ENCODE measurements around the gene ADGRB2. TPM values are rescaled to one million over a fixed set of nuclear protein-coding genes. Genes with fewer than 3 reads are reported as not detected.

ADGRB2 gene
- total RNA-seq, 2 experiments from 2014 or later = 0.54 to 0.56 TPM

DNA sequence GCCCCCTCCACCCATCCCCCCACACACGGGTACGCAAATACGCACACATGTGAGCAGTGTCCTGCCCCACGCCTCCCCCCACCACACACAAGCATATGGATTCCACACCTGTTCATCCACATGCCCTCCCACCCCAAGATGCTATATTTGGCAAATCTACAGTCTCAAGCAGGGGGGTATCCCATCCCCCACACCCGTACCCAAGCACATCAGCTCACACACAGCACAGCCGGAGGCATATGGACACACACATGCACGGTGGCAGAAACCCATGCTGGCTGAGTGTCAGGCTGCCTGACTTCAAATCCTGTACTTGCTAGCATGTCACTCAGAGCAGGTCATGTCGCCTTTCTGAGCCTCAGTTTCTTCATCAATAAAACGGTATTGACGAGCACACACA lies 70.9 kb downstream of the ADGRB2 start:
- Mint-ChIP-seq H3K4me1 (ENCODE audit: low read depth) (no peaks in the 10 kb centered on the region), H3K4me3 (no peak overlapping the region), H3K27me3 (peaks cover 2% of the 10 kb centered on the region), H3K36me3 (ENCODE audit: low read depth) (no peaks in the 10 kb centered on the region), H3K27ac (no peak overlapping the region), H3K9me3 (no peaks in the 10 kb centered on the region)
- intact Hi-C loops (cut with micrococcal nuclease) = no loop called here
- DNase-seq = no peak
- POLR2A ChIA-PET = no interaction called here
- CTCF ChIA-PET = interaction anchor here (0.9 kb wide), 1 partner anchor 22 kb away, joined by 3 read pairs; no protein-coding TSS in a partner anchor
- no peak for ATAC-seq
- TF ChIP-seq CTCF (IDR thresholded peaks at IDR 0.05) = no peak

DNA sequence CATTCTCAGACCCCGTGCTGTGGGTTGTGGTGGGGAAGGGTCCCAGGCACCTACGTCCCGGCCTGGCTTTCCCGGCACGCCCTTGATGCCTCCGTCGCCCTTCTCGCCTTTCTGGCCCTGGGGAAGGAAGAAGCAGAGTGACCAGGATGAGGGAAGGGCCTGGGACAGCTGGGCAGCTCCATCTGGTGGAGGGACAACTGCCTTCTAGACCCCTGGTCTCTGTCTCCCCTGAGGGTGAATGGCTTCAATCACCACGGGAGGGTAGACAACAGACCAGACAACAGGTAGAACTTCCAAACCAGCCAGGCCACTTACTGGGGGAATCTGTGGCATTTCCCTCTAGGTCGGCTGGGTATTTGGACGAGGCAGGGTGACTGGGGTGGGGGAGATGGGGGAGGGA lies 72.2 kb downstream of the ADGRB2 start:
- Mint-ChIP-seq H3K4me3 (no peak overlapping the region), H3K36me3 (ENCODE audit: low read depth) (no peaks in the 10 kb centered on the region), H3K9me3 (no peaks in the 10 kb centered on the region), H3K27me3 (peaks cover 2% of the 10 kb centered on the region), H3K27ac (no peak overlapping the region), H3K4me1 (ENCODE audit: low read depth) (no peaks in the 10 kb centered on the region)
- POLR2A ChIA-PET = no interaction called here
- TF ChIP-seq CTCF (IDR thresholded peaks at IDR 0.05) = no peak
- CTCF ChIA-PET = no interaction called here
- ATAC-seq (no peak), DNase-seq (no peak)
- intact Hi-C loops (cut with micrococcal nuclease) = no loop called here

GRCh38 chr1:31691446-31691845 lies 72.7 kb downstream of the ADGRB2 start:
- H3K27ac Mint-ChIP-seq = no peak overlapping the region

GRCh38 chr1:31690921-31691320 lies 73.2 kb downstream of the ADGRB2 start:
- Mint-ChIP-seq H3K9me3 (no peaks in the 10 kb centered on the region), H3K27me3 (peaks cover 4% of the 10 kb centered on the region), H3K27ac (no peak overlapping the region), H3K4me1 (ENCODE audit: low read depth) (no peaks in the 10 kb centered on the region), H3K36me3 (ENCODE audit: low read depth) (no peaks in the 10 kb centered on the region), H3K4me3 (no peak overlapping the region)
- ChIA-PET POLR2A (no interaction called here), CTCF (interaction anchor here (0.6 kb wide), 1 partner anchor 13 kb away, joined by 3 read pairs; no protein-coding TSS in a partner anchor)
- no peak for TF ChIP-seq CTCF (IDR thresholded peaks at IDR 0.05)
- intact Hi-C loops (cut with micrococcal nuclease) = no loop called here
- DNase-seq (no peak), ATAC-seq (no peak)

More at GRCh38 chr1:31691446-31691845, 72.7 kb downstream of the ADGRB2 start:
- Mint-ChIP-seq H3K4me3 (no peak overlapping the region), H3K9me3 (no peaks in the 10 kb centered on the region), H3K27me3 (peaks cover 2% of the 10 kb centered on the region), H3K36me3 (ENCODE audit: low read depth) (no peaks in the 10 kb centered on the region), H3K4me1 (ENCODE audit: low read depth) (no peaks in the 10 kb centered on the region)
- ATAC-seq (no peak), DNase-seq (no peak)
- ChIA-PET POLR2A (no interaction called here), CTCF (no interaction called here)
- intact Hi-C loops (cut with micrococcal nuclease) = no loop called here
- TF ChIP-seq CTCF (IDR thresholded peaks at IDR 0.05) = no peak

DNA sequence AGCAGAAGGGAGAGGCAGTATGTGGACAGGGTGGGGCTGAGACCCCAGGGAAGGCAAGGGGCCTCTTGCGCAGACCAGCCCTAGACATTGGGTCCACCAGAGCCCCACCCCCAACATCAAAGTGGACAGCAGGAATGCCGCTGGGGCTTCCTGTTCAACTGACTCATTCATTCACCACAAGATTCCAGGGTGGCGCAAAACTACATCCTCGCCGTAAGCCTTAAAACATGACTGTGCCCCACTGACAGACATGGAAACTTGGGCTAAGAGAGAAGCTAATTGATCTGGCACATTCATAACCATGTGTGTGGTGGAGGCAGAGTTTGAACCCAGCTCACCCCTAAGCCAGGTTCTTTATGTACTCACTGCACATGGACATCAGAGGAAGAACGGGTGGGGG lies 74.3 kb downstream of the ADGRB2 start:
- peaks cover 10% of the 10 kb centered on the region for H3K27me3 Mint-ChIP-seq
- no peaks in the 10 kb centered on the region for H3K4me1 Mint-ChIP-seq (ENCODE audit: low read depth)
- no peaks in the 10 kb centered on the region for H3K36me3 Mint-ChIP-seq (ENCODE audit: low read depth)
- intact Hi-C loops (cut with micrococcal nuclease) = no loop called here
- no peak for TF ChIP-seq CTCF (IDR thresholded peaks at IDR 0.05)
- no peak overlapping the region for H3K4me3 Mint-ChIP-seq
- POLR2A ChIA-PET = no interaction called here
- ATAC-seq = no peak
- no peaks in the 10 kb centered on the region for H3K9me3 Mint-ChIP-seq
- no peak overlapping the region for H3K27ac Mint-ChIP-seq
- DNase-seq = no peak
- CTCF ChIA-PET = no interaction called here
